ENCODE results near the gene CAPN5. TPM values are rescaled to one million over a fixed set of nuclear protein-coding genes. Genes with fewer than 3 reads are reported as not detected.
"Not testable (repeated sequence)": the region's sequence is repeated elsewhere in the genome, so short reads cannot be mapped to it uniquely, and the experiment has no call there.

Gene CAPN5
- total RNA-seq (2022) (22.3 and 41.5 TPM in 2 replicates), Bru-seq, nascent RNA (percentile 54 among the genes with signal in this experiment), BruChase-seq, experiment 1, labeled RNA remaining after a 6-hour chase (percentile 52 among the genes with signal in this experiment), BruChase-seq, experiment 2, labeled RNA remaining after a 2-hour chase (percentile 43 among the genes with signal in this experiment)
- long read RNA-seq, full-length matches to known transcripts: 38 of 48 reads
- long read RNA-seq, partial matches to known transcripts: 2 of 48 reads
- long read RNA-seq, other reads (novel, unspliced or antisense): 8 of 48 reads

GRCh38 chr11:77066229-77067042 lies at the start of gene CAPN5:
CAPN5 (plus strand) TSS chr11:77066971; CDS start chr11:77084887, 17,916 bp downstream.
- TF ChIP-seq CTCF (IDR thresholded peaks at IDR 0.05; ENCODE audit: unreplicated experiment): no peak
- Mint-ChIP-seq H3K27me3 (ENCODE audit: unreplicated experiment) (no peaks in the 10 kb centered on the region), H3K4me1 (ENCODE audit: low read depth, unreplicated experiment) (peaks cover 51% of the 10 kb centered on the region), H3K9me3 (ENCODE audit: low read depth, unreplicated experiment) (peaks cover 2% of the 10 kb centered on the region), H3K4me3 (ENCODE audit: low read depth, unreplicated experiment) (peak within 1 kb of the TSS; percentile 79), H3K27ac (ENCODE audit: unreplicated experiment) (peak within 1 kb of the TSS; percentile 72), H3K36me3 (ENCODE audit: insufficient read depth, unreplicated experiment) (peaks cover 30% of the 10 kb centered on the region)
- CTCF ChIA-PET: interaction anchor here (0.7 to 2.4 kb wide), 5 partner anchors 9 to 459 kb away, joined by 3 to 8 read pairs (median 5); no protein-coding TSS in a partner anchor
- intact Hi-C loops (cut with micrococcal nuclease; ENCODE audit: unreplicated experiment): no loop called here
- DNase-seq: peak; percentile 97
- no TSS peak for BruUV-seq (replicated peaks)

GRCh38 chr11:77018396-77018924 lies 48.3 kb upstream of the CAPN5 start:
- Mint-ChIP-seq H3K27ac (ENCODE audit: unreplicated experiment) (peak overlapping the region; percentile 71), H3K36me3 (ENCODE audit: insufficient read depth, unreplicated experiment) (peaks cover 17% of the 10 kb centered on the region), H3K4me1 (ENCODE audit: low read depth, unreplicated experiment) (peaks cover 69% of the 10 kb centered on the region)
- CTCF ChIA-PET; H3K27me3 Mint-ChIP-seq (ENCODE audit: unreplicated experiment); DNase-seq; H3K4me3 Mint-ChIP-seq (ENCODE audit: low read depth, unreplicated experiment); BruUV-seq (replicated peaks); H3K9me3 Mint-ChIP-seq (ENCODE audit: low read depth, unreplicated experiment): not testable (repeated sequence)
- intact Hi-C loops (cut with micrococcal nuclease; ENCODE audit: unreplicated experiment): loop anchor here (5.0 kb wide), 1 partner anchor 56 kb away; no protein-coding TSS in a partner anchor

GRCh38 chr11:77019976-77020595 lies 46.7 kb upstream of the CAPN5 start:
- DNase-seq: peak; percentile 46

GRCh38 chr11:77020734-77021133 lies 46.0 kb upstream of the CAPN5 start:
- H3K4me3 Mint-ChIP-seq (ENCODE audit: low read depth, unreplicated experiment): peak overlapping the region; percentile 9
- no peak for TF ChIP-seq CTCF (IDR thresholded peaks at IDR 0.05; ENCODE audit: unreplicated experiment)
- no peaks in the 10 kb centered on the region for H3K27me3 Mint-ChIP-seq (ENCODE audit: unreplicated experiment)
- no peaks in the 10 kb centered on the region for H3K9me3 Mint-ChIP-seq (ENCODE audit: low read depth, unreplicated experiment)
- no TSS peak for BruUV-seq (replicated peaks)
- peaks cover 59% of the 10 kb centered on the region for H3K4me1 Mint-ChIP-seq (ENCODE audit: low read depth, unreplicated experiment)
- intact Hi-C loops (cut with micrococcal nuclease; ENCODE audit: unreplicated experiment): no loop called here
- no peak for DNase-seq
- CTCF ChIA-PET: interaction anchor here (0.6 to 2.9 kb wide), 6 partner anchors 17 to 101 kb away, joined by 3 to 14 read pairs (median 3); no protein-coding TSS in a partner anchor
- peak overlapping the region; percentile 83 for H3K27ac Mint-ChIP-seq (ENCODE audit: unreplicated experiment)
- H3K36me3 Mint-ChIP-seq (ENCODE audit: insufficient read depth, unreplicated experiment): peaks cover 13% of the 10 kb centered on the region

More at GRCh38 chr11:77019976-77020595, 46.7 kb upstream of the CAPN5 start:
- Mint-ChIP-seq H3K4me1 (ENCODE audit: low read depth, unreplicated experiment) (peaks cover 59% of the 10 kb centered on the region), H3K27me3 (ENCODE audit: unreplicated experiment) (no peaks in the 10 kb centered on the region), H3K9me3 (ENCODE audit: low read depth, unreplicated experiment) (no peaks in the 10 kb centered on the region), H3K36me3 (ENCODE audit: insufficient read depth, unreplicated experiment) (peaks cover 17% of the 10 kb centered on the region), H3K27ac (ENCODE audit: unreplicated experiment) (peak overlapping the region; percentile 83), H3K4me3 (ENCODE audit: low read depth, unreplicated experiment) (peak overlapping the region; percentile 9)
- CTCF ChIA-PET: interaction anchor here (0.6 to 2.9 kb wide), 6 partner anchors 16 to 101 kb away, joined by 3 to 14 read pairs (median 3); no protein-coding TSS in a partner anchor
- intact Hi-C loops (cut with micrococcal nuclease; ENCODE audit: unreplicated experiment): loop anchor here (5.0 kb wide), 1 partner anchor 58 kb away; no protein-coding TSS in a partner anchor
- no TSS peak for BruUV-seq (replicated peaks)
- TF ChIP-seq CTCF (IDR thresholded peaks at IDR 0.05; ENCODE audit: unreplicated experiment): no peak

Data from Calu3 (cell line).